H1 (cell line): Measurements from ENCODE around the gene TRIM5. TPM values are rescaled to one million over a fixed set of nuclear protein-coding genes. Genes with fewer than 3 reads are reported as not detected.

Source experiments
- CTCF ChIA-PET: fragments of 300-600 bp; sonication (Branson Sonifier 250); formaldehyde crosslinking; loops from one replicate; lab custom pipeline; 2021; ENCODE audit not compliant: partially characterized antibody; lab: Charles Lee
- POLR2A ChIA-PET: fragments of 300-600 bp; sonication (Branson Sonifier 250); formaldehyde crosslinking; loops from one replicate; lab custom pipeline; 2021; ENCODE audit warnings: inconsistent platforms; ENCODE audit not compliant: partially characterized antibody; lab: Charles Lee
- DNase-seq, 2 experiments: peaks; one replicate each; pipeline versions ENCODE4 v3.0.0 to v3.0.0-alpha.2; 2010 to 2022; ENCODE audit warnings: low spot score in 2 of 2, low read depth in 1 of 2, mixed read lengths in 1 of 2
- FAIRE-seq: peaks from 2 replicates; lab custom pipeline; 2011; peaks lifted over from hg19 to GRCh38; lab: Jason Lieb, UNC
- H2AFZ ChIP-seq: 2 replicates; pipeline ENCODE4 v1.8.1; 2012; ENCODE audit warnings: low read length, inconsistent platforms
- H2AK5ac ChIP-seq: 2 replicates; pipeline ENCODE4 v1.6.1; 2013; ENCODE audit warnings: low read depth, low read length
- H2BK120ac ChIP-seq: replicated peaks from 2 replicates; pipeline ENCODE3; 2013; ENCODE audit warnings: low read depth, low read length, inconsistent platforms
- H2BK12ac ChIP-seq: 2 replicates; pipeline ENCODE4 v1.6.1; 2013; ENCODE audit warnings: low read depth, low read length
- H2BK15ac ChIP-seq: 2 replicates; pipeline ENCODE4 v1.6.1; 2013; ENCODE audit warnings: low read length
- H2BK20ac ChIP-seq: 2 replicates; pipeline ENCODE4 v1.6.1; 2013; ENCODE audit warnings: low read length
- H2BK5ac ChIP-seq: 2 replicates; pipeline ENCODE4 v1.6.1; 2013; ENCODE audit warnings: low read depth, low read length
- H3K14ac ChIP-seq: 2 replicates; pipeline ENCODE4 v1.6.1; 2013; ENCODE audit warnings: inconsistent platforms; ENCODE audit not compliant: insufficient read length
- H3K18ac ChIP-seq: 2 replicates; pipeline ENCODE4 v1.6.1; 2013; ENCODE audit warnings: low read length; ENCODE audit errors: extremely low read depth
- H3K23ac ChIP-seq: 2 replicates; pipeline ENCODE4 v1.6.1; 2013; ENCODE audit warnings: inconsistent platforms; ENCODE audit not compliant: insufficient read length
- H3K23me2 ChIP-seq: 2 replicates; pipeline ENCODE4 v1.6.1; 2013; ENCODE audit warnings: low read depth, low read length
- H3K27ac ChIP-seq: 2 replicates; pipeline ENCODE4 v1.6.1; 2011; ENCODE audit warnings: low read depth, low read length, inconsistent platforms
- H3K27me3 ChIP-seq, 4 experiments: replicated peaks in 1 of 4; 1 replicate in 1 of 4; 2 replicates in 3 of 4; pipeline versions ENCODE4 v1.6.1 to v1.8.1; 2011 to 2013; ENCODE audit warnings: low read length in 3 of 4, mild to moderate bottlenecking in 3 of 4, inconsistent platforms in 2 of 4, mixed read lengths in 2 of 4, moderate library complexity in 1 of 4; ENCODE audit not compliant: control insufficient read depth in 3 of 4, insufficient read depth in 3 of 4; ENCODE audit errors: extremely low read depth in 1 of 4
- H3K36me3 ChIP-seq, 4 experiments: 2 replicates each; pipeline versions ENCODE4 v1.6.1 to v1.8.1; 2011 to 2013; ENCODE audit warnings: mild to moderate bottlenecking in 4 of 4, low read length in 3 of 4, moderate library complexity in 2 of 4, control low read depth in 1 of 4, inconsistent platforms in 1 of 4; ENCODE audit not compliant: insufficient read depth in 4 of 4, control insufficient read depth in 2 of 4
- H3K4ac ChIP-seq: replicated peaks from 2 replicates; pipeline ENCODE3; 2013; ENCODE audit warnings: low read length, low read depth, mixed read lengths, inconsistent platforms; ENCODE audit not compliant: insufficient read length
- H3K4me1 ChIP-seq, 4 experiments: replicated peaks in 1 of 4; 1 replicate in 1 of 4; 2 replicates in 3 of 4; pipeline versions ENCODE4 v1.6.1 to v1.8.1; 2011 to 2013; ENCODE audit warnings: low read length in 3 of 4, inconsistent platforms in 2 of 4, mixed read lengths in 1 of 4; ENCODE audit not compliant: insufficient read depth in 4 of 4, control insufficient read depth in 3 of 4
- H3K4me2 ChIP-seq, 2 experiments: 2 replicates each; pipeline versions ENCODE4 v1.6.1 to v1.8.1; 2011 to 2013; ENCODE audit warnings: low read depth in 2 of 2, low read length in 2 of 2, control low read depth in 1 of 2, inconsistent platforms in 1 of 2, mild to moderate bottlenecking in 1 of 2; ENCODE audit not compliant: insufficient read depth in 1 of 2
- H3K4me3 ChIP-seq, 4 experiments: fragments of 200-600, 300-600 bp in 1 of 4; sonication (generic), shearing (Covaris generic), sonication (Bioruptor Twin) in 1 of 4; 2 replicates each; pipeline versions ENCODE4 v1.5.1 to v1.8.1; 2011 to 2016; ENCODE audit warnings: low read length in 4 of 4, low read depth in 3 of 4, control low read depth in 2 of 4, inconsistent platforms in 2 of 4, mild to moderate bottlenecking in 2 of 4, mixed read lengths in 1 of 4, moderate library complexity in 1 of 4; ENCODE audit not compliant: insufficient read depth in 2 of 4; ENCODE audit errors: extremely low read depth in 1 of 4
- H3K56ac ChIP-seq: replicated peaks from 2 replicates; pipeline ENCODE3; 2013; ENCODE audit warnings: low read depth, mild to moderate bottlenecking, mixed read lengths, low read length, inconsistent platforms; ENCODE audit not compliant: insufficient read length
- H3K79me1 ChIP-seq: 2 replicates; pipeline ENCODE4 v1.6.1; 2013; ENCODE audit warnings: low read depth, low read length, control low read depth
- H3K79me2 ChIP-seq, 2 experiments: 2 replicates each; pipeline versions ENCODE4 v1.6.1 to v1.8.1; 2012 to 2013; ENCODE audit warnings: low read length in 2 of 2, mild to moderate bottlenecking in 2 of 2, inconsistent platforms in 1 of 2; ENCODE audit not compliant: insufficient read depth in 2 of 2, control insufficient read depth in 1 of 2
- H3K9ac ChIP-seq, 4 experiments: replicated peaks in 1 of 4; 1 replicate in 1 of 4; 2 replicates in 3 of 4; pipeline versions ENCODE4 v1.6.1 to v1.8.1; 2011 to 2013; ENCODE audit warnings: low read depth in 3 of 4, low read length in 3 of 4, control low read depth in 2 of 4, mild to moderate bottlenecking in 2 of 4, moderate library complexity in 2 of 4, inconsistent platforms in 1 of 4; ENCODE audit errors: extremely low read depth in 1 of 4
- H3K9me3 ChIP-seq, 2 experiments: 2 replicates each; pipeline versions ENCODE4 v1.6.1 to v1.8.1; 2012 to 2013; ENCODE audit warnings: mild to moderate bottlenecking in 2 of 2, moderate library complexity in 2 of 2, control low read depth in 1 of 2, inconsistent platforms in 1 of 2, low read depth in 1 of 2, low read length in 1 of 2, mixed read lengths in 1 of 2; ENCODE audit not compliant: insufficient read depth in 2 of 2
- H4K20me1 ChIP-seq, 2 experiments: replicated peaks in 1 of 2; 2 replicates each; pipeline versions ENCODE3 to v1.8.1; 2011 to 2013; ENCODE audit warnings: inconsistent platforms in 2 of 2, low read length in 2 of 2, mild to moderate bottlenecking in 1 of 2; ENCODE audit not compliant: insufficient read depth in 2 of 2, control insufficient read depth in 1 of 2
- H4K5ac ChIP-seq: 2 replicates; pipeline ENCODE4 v1.6.1; 2013; ENCODE audit warnings: low read length, low read depth, mixed read lengths, inconsistent platforms; ENCODE audit not compliant: insufficient read length
- H4K8ac ChIP-seq: 2 replicates; pipeline ENCODE4 v1.8.0; 2013; ENCODE audit warnings: mild to moderate bottlenecking, moderate library complexity, low read length, inconsistent platforms; ENCODE audit not compliant: insufficient read depth; ENCODE audit errors: extremely low read depth
- H4K91ac ChIP-seq: replicated peaks from 2 replicates; pipeline ENCODE3; 2013; ENCODE audit warnings: low read length, mixed read lengths, inconsistent platforms; ENCODE audit not compliant: insufficient read length
- BCL11A ChIP-seq, 2 experiments: IDR thresholded peaks; one replicate each; pipeline ENCODE4 v1.6.1; 2011; ENCODE audit warnings: low read depth in 2 of 2, low read length in 2 of 2, mild to moderate bottlenecking in 2 of 2
- JUN ChIP-seq: IDR thresholded peaks from 2 replicates; pipeline ENCODE4 v1.6.1; 2011; ENCODE audit warnings: low read depth, mild to moderate bottlenecking, improper control_type of control experiment, low read length
- SIX5 ChIP-seq: IDR thresholded peaks from 2 replicates; pipeline ENCODE4 v1.6.1; 2011; ENCODE audit warnings: mild to moderate bottlenecking, low read depth, low read length
- WGBS, 2 experiments: shearing (Covaris generic) in 1 of 2; methylation state at CpG; one replicate each; pipeline versions ENCODE4 v1.1.6 to v1.1.7; 2013 to 2015; ENCODE audit warnings: low lambda C conversion rate in 2 of 2, mixed read lengths in 2 of 2, inconsistent platforms in 1 of 2, low coverage in 1 of 2, missing lambda C conversion rate in 1 of 2; ENCODE audit not compliant: insufficient replicate concordance in 2 of 2, insufficient coverage in 1 of 2, insufficient read length in 1 of 2; ENCODE audit errors: extremely low coverage in 1 of 2, missing lambda C conversion rate in 1 of 2; 5-methylcytosine and 5-hydroxymethylcytosine counted together
- polyA plus RNA-seq, 7 experiments: library from polyadenylated mRNA; depleted of rRNA in 3 of 7; stranded (reverse) in 5 of 7; unstranded in 2 of 7; fragments of >200 nt in 5 of 7; fragments of 200-250 nt in 2 of 7; gene quantifications; 1 replicate in 5 of 7; 2 replicates in 1 of 7; 4 replicates in 1 of 7; pipeline versions ENCODE4 v1.2.1 to v1.2.3, GENCODE V29; 2011 to 2013; ENCODE audit warnings: missing spikeins in 2 of 7, mixed read lengths in 2 of 7
- total RNA-seq: library from RNA; stranded (reverse); fragmentation: NEBNext Ultra II Directional; extraction: Animal tissue kit (Norgen Biotek cat#: 25700); gene quantifications from 2 replicates; pipeline ENCODE4 v1.2.1, GENCODE V29; 2021

The TRIM5 gene
- total and polyA plus RNA-seq, 2 of the 8 experiments (the other 6 are each of a cell fraction or from before 2014, with no cell fraction given) = 23.5 to 35.5 TPM

DNA sequence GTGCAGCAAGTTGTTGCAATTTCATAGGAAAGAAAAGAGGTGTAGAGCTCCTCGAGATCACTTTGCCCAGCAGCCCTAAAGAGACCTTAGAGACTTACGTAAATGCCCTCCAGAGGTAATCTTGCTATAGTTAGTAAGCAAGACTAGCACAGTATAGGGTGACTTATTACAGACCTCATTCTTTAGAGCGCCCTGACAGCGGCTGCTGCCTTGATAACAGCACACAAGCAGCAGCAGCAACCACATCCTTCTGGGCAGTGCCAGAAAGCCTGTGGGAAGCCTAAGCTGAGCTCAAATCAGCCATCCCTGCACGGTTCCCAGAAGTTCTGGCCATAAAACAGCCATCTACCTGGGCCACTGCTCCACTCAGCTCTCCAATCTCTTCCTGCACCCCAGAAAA is 28.8 kb upstream of the TRIM5 start:
- no peak overlapping the region for H3K4me3 ChIP-seq
- no peak overlapping the region for H2BK20ac ChIP-seq
- no peak overlapping the region for H3K4me2 ChIP-seq
- ChIA-PET POLR2A (no interaction called here), CTCF (interaction anchor here (0.8 to 4.5 kb wide), 7 partner anchors 10 to 91 kb away, joined by 3 to 21 read pairs (median 5); partner anchors contain the start of gene TRIM5)
- no peak overlapping the region for H3K4ac ChIP-seq
- no peaks in the 10 kb centered on the region for H3K79me2 ChIP-seq
- no peak overlapping the region for H4K8ac ChIP-seq
- H3K27ac ChIP-seq = no peak overlapping the region
- H3K23me2 ChIP-seq = no peaks in the 10 kb centered on the region
- H3K9me3 ChIP-seq = no peaks in the 10 kb centered on the region
- no peak overlapping the region for H2BK120ac ChIP-seq
- H2BK5ac ChIP-seq = no peak overlapping the region
- H3K27me3 ChIP-seq = peaks cover 0 to 1% (median 0%) of the 10 kb centered on the region in 4 experiments; a peak in 1 of 7 replicates
- no peak overlapping the region for H4K5ac ChIP-seq
- H3K14ac ChIP-seq = no peak overlapping the region
- FAIRE-seq (no peak), DNase-seq (no peak)
- no peak overlapping the region for H2BK12ac ChIP-seq
- no peak overlapping the region for H4K91ac ChIP-seq
- WGBS, 2 experiments = 92% methylated on average over 5 of the region's 5 CpGs; no CpG with 5 or more reads in 1 of the 2 experiments
- H2AK5ac ChIP-seq = no peak overlapping the region
- H2BK15ac ChIP-seq = no peak overlapping the region
- H2AFZ ChIP-seq = no peak overlapping the region
- TF ChIP-seq BCL11A (IDR thresholded peaks at IDR 0.05; ENCODE audit: low read depth in 2 of 2, low read length in 2 of 2) (no peak), JUN (no peak), SIX5 (no peak)
- H3K9ac ChIP-seq = no peak overlapping the region
- no peaks in the 10 kb centered on the region for H4K20me1 ChIP-seq
- no peak overlapping the region for H3K23ac ChIP-seq
- no peak overlapping the region for H3K56ac ChIP-seq
- H3K4me1 ChIP-seq = no peaks in the 10 kb centered on the region
- peaks cover 3 to 13% (median 7%) of the 10 kb centered on the region in 4 experiments; a peak in 6 of 8 replicates for H3K36me3 ChIP-seq
- no peak overlapping the region for H3K18ac ChIP-seq
- H3K79me1 ChIP-seq = no peaks in the 10 kb centered on the region
